Right lobe of liver (tissue), 6 donors: ENCODE data around the gene ATG7. TPM values are rescaled to one million over a fixed set of nuclear protein-coding genes. Genes with fewer than 3 reads are reported as not detected.

Experiments
- ATAC-seq, 4 donors: fragments of 200-7000 bp; cut with Tn5 transposase; one replicate each; pipeline ENCODE4 v1.9.1; 2020; ENCODE audit warnings: mild to moderate bottlenecking in 4 of 4, moderate library complexity in 4 of 4
- DNase-seq, 3 donors: peaks; one replicate each; pipeline ENCODE4 v3.0.0-alpha.2; 2020
- H3K27ac ChIP-seq, 3 donors: fragments of 200-600 bp; one replicate each; pipeline ENCODE4 v1.8.0; 2022
- H3K27me3 ChIP-seq, 2 donors: fragments of 200-600 bp; one replicate each; pipeline ENCODE4 v1.8.0; 2022
- H3K36me3 ChIP-seq, 4 donors: fragments of 200-600 bp; sonication (generic) in 1 of 4; one replicate each; pipeline versions ENCODE4 v1.5.1 to v1.8.0; 2017 to 2022; ENCODE audit warnings: control low read depth in 1 of 4
- H3K4me1 ChIP-seq, 4 donors: fragments of 200-600 bp; sonication (generic) in 1 of 4; one replicate each; pipeline versions ENCODE4 v1.5.1 to v1.8.0; 2017 to 2022; ENCODE audit warnings: control low read depth in 1 of 4
- H3K4me3 ChIP-seq, 3 donors: fragments of 200-600 bp; one replicate each; pipeline ENCODE4 v1.8.0; 2022
- H3K9me3 ChIP-seq, 4 donors: fragments of 200-600 bp; sonication (generic) in 1 of 4; one replicate each; pipeline versions ENCODE4 v1.5.1 to v1.8.0; 2017 to 2022; ENCODE audit warnings: control low read depth in 1 of 4
- POLR2A ChIP-seq: fragments of 450-650 bp; IDR thresholded peaks from one replicate; pipeline ENCODE4 v1.6.1; 2017; ENCODE audit warnings: antibody characterized with exemption, mild to moderate bottlenecking
- WGBS: methylation state at CpG from one replicate; pipeline ENCODE4 v1.1.6; 2018; ENCODE audit warnings: low coverage, low lambda C conversion rate; ENCODE audit not compliant: insufficient coverage; ENCODE audit errors: missing lambda C conversion rate; 5-methylcytosine and 5-hydroxymethylcytosine counted together
- intact Hi-C, 2 donors: fragments of 100-400 bp; cut with DNase I; formaldehyde crosslinking; loops; one replicate each; pipeline versions ENCODE4 v1.11.2 to v1.14.1; 2022
- total RNA-seq, 6 experiments: library from RNA; depleted of rRNA in 2 of 6; stranded (reverse); fragments of >200 nt in 2 of 6; fragmentation: NEBNext Ultra II Directional in 3 of 6; extraction: Animal tissue kit (Norgen Biotek cat#: 25700) in 3 of 6; gene quantifications; one replicate each; pipeline versions ENCODE4 v1.1.0 to v1.2.4, GENCODE V29; 2016 to 2023
- TF ChIP-seq, protein P1 (sequence below), 4 donors: fragments of 200-600 bp in 3 of 4; fragments of 450-650 bp in 1 of 4; IDR thresholded peaks; one replicate each; pipeline versions ENCODE4 v1.5.1 to v1.8.0; 2016 to 2022; ENCODE audit warnings: antibody characterized with exemption in 4 of 4, mild to moderate bottlenecking in 2 of 4
- donor health status: DM: no; HTN: yes; CAD: no.
- donor health status: DM: no; HTN: no; CAD: no.
- donor health status: DM: no; HTN: no; CAD: no.
- donor health status: DM: no; HTN: yes; CAD: no.
- donor health status: DM: no; HTN: yes; CAD: no.

Gene ATG7
- total RNA-seq, 6 experiments from 2014 or later: 13.6 to 21.1 (median 15.8) TPM

DNA sequence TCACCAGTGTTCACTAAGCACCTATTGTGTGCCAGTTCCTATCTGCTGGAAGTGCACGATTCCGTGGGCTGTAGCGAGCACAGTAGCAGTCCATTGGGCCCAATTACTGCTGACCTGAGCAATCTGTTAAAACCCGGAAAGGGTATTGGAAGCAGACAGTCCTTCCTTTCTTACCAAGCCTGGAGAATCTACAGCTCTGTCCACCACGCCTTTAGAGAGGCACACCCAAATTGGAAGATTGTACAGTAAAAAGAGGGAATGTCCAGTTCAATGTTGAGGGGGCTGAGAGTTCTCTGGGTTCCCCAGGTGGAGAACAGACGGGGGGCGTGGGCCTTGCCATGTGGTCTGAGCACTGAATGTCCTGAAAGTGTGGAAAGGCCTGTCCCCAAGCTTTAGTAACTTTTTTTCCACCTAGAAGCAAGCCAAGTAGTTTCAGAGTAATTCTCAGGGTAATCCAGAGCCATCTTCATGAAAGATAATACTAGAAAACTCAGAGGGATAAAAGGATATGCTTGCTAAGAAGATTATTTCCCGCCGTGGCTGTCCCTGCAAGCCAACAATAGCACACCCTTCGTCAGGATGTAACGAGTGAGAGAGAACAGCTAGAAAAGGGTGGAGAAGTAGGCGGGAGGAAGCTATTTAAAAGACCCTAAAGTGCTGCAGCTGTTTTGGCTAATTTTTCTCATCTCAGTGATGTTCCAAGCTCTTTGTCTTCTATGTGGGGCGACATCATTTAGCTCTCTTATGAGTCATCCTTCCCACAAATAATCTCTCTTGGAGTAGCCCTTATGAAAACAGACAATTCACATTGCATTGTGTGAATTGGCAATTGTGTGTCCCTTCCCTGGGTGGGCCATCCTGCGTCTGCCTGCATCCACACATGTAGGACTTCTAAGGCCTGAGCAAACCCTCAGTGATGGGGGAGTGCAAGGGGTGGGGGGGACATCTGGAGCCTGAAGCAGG is 181.0 kb downstream of the ATG7 start:
- intact Hi-C loops: no loop called here
- 70% methylated on average over 13 of the region's 14 CpGs for WGBS
- ATAC-seq: peak in 1 of 4 donors; percentile 43
- no peaks in the 10 kb centered on the region for H3K4me1 ChIP-seq
- H3K4me3 ChIP-seq: no peak overlapping the region
- TF ChIP-seq, protein P1, sequence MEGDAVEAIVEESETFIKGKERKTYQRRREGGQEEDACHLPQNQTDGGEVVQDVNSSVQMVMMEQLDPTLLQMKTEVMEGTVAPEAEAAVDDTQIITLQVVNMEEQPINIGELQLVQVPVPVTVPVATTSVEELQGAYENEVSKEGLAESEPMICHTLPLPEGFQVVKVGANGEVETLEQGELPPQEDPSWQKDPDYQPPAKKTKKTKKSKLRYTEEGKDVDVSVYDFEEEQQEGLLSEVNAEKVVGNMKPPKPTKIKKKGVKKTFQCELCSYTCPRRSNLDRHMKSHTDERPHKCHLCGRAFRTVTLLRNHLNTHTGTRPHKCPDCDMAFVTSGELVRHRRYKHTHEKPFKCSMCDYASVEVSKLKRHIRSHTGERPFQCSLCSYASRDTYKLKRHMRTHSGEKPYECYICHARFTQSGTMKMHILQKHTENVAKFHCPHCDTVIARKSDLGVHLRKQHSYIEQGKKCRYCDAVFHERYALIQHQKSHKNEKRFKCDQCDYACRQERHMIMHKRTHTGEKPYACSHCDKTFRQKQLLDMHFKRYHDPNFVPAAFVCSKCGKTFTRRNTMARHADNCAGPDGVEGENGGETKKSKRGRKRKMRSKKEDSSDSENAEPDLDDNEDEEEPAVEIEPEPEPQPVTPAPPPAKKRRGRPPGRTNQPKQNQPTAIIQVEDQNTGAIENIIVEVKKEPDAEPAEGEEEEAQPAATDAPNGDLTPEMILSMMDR (IDR thresholded peaks at IDR 0.05): no peak
- TF ChIP-seq POLR2A: no peak
- no peak overlapping the region for H3K27ac ChIP-seq
- H3K27me3 ChIP-seq: no peaks in the 10 kb centered on the region
- DNase-seq: no peak
- H3K9me3 ChIP-seq: no peaks in the 10 kb centered on the region
- H3K36me3 ChIP-seq: no peaks in the 10 kb centered on the region

DNA sequence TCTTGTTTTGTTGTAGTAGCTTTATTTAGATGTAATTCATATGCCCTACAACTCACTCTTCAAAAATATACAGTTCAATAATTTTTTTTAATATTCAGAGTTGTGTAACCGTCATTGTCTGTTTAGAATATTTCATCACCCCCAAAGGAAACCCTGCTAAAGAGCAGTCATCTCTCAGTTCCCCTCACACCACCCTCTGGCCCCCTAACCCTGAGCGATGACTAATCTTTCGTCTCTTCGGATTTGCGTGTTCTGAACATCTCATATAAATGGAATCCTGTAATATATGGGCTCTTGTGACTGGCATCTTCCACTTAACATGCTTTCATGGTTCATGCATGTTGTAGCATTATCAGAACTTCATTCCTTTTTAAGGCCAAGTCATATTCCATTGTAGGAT is 183.8 kb downstream of the ATG7 start:
- DNase-seq: no peak
- Histone ChIP-seq H3K36me3 (no peaks in the 10 kb centered on the region), H3K4me1 (no peaks in the 10 kb centered on the region), H3K27me3 (no peaks in the 10 kb centered on the region), H3K4me3 (no peak overlapping the region), H3K9me3 (no peaks in the 10 kb centered on the region), H3K27ac (no peak overlapping the region)
- ATAC-seq: no peak
- no peak for TF ChIP-seq POLR2A
- TF ChIP-seq, protein P1 (IDR thresholded peaks at IDR 0.05): no peak
- intact Hi-C loops: no loop called here
- WGBS: 60% methylated on average over 5 of the region's 5 CpGs

GRCh38 chr3:11457135-11457534 is 184.9 kb downstream of the ATG7 start:
- ATAC-seq (no peak), DNase-seq (no peak)
- Histone ChIP-seq H3K36me3 (no peaks in the 10 kb centered on the region), H3K4me1 (no peaks in the 10 kb centered on the region), H3K9me3 (no peaks in the 10 kb centered on the region), H3K4me3 (no peak overlapping the region), H3K27ac (no peak overlapping the region), H3K27me3 (no peaks in the 10 kb centered on the region)
- TF ChIP-seq, protein P1 (IDR thresholded peaks at IDR 0.05): no peak
- TF ChIP-seq POLR2A: no peak
- 87% methylated on average over 4 of the region's 4 CpGs for WGBS
- intact Hi-C loops: no loop called here

GRCh38 chr3:11459186-11459824 is 187.1 kb downstream of the ATG7 start:
- intact Hi-C loops: no loop called here
- Histone ChIP-seq H3K36me3 (no peaks in the 10 kb centered on the region), H3K4me1 (no peaks in the 10 kb centered on the region), H3K4me3 (no peak overlapping the region), H3K9me3 (no peaks in the 10 kb centered on the region), H3K27me3 (no peaks in the 10 kb centered on the region), H3K27ac (no peak overlapping the region)
- DNase-seq: no peak
- no peak for ATAC-seq
- 72% methylated on average over 1 of the region's 3 CpGs for WGBS
- no peak for TF ChIP-seq POLR2A
- TF ChIP-seq, protein P1 (IDR thresholded peaks at IDR 0.05): no peak
